Tibial nerve (tissue), 4 donors: ENCODE data around the gene TMEM132D.

Experiments used
- EP300 ChIP-seq, 2 donors: sonication (generic); formaldehyde crosslinking; IDR thresholded peaks; one replicate each; pipeline ENCODE4 v1.6.1; 2017; ENCODE audit warnings: antibody characterized with exemption in 2 of 2, mild to moderate bottlenecking in 1 of 2
- POLR2A ChIP-seq, 2 donors: fragments of 450-650 bp; IDR thresholded peaks; one replicate each; pipeline ENCODE4 v1.6.1; 2017; ENCODE audit warnings: antibody characterized with exemption in 2 of 2, mild to moderate bottlenecking in 2 of 2, moderate library complexity in 2 of 2
- TF ChIP-seq, protein P1 (sequence below), 5 experiments: fragments of 200-600 bp in 3 of 5; fragments of 450-650 bp in 2 of 5; sonication (generic) in 3 of 5; IDR thresholded peaks; one replicate each; pipeline ENCODE4 v1.5.1; 2016 to 2019; ENCODE audit warnings: antibody characterized with exemption in 5 of 5, mild to moderate bottlenecking in 3 of 5, moderate library complexity in 2 of 5

DNA sequence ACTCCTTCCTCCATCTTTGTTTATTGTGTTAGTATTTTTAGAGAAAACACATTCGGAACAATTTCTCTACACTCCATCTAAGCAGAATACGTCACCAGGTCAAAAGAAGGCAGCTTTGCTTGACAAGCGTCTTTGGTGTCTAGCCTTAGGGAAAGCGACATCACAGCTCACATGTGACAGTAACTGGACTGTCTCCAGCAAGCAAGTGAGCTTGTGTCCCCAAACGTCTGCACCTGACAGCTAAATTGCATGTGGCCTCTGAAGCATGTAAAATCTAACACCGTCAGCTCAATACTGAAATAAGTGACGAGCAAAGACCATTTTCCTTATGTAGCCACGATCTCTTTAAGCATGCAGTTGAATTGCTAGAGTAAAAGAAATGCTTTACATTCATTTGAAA lies 540.8 kb downstream of the TMEM132D start:
- TF ChIP-seq POLR2A (IDR thresholded peaks at IDR 0.05), result no peak
- TF ChIP-seq, protein P1, sequence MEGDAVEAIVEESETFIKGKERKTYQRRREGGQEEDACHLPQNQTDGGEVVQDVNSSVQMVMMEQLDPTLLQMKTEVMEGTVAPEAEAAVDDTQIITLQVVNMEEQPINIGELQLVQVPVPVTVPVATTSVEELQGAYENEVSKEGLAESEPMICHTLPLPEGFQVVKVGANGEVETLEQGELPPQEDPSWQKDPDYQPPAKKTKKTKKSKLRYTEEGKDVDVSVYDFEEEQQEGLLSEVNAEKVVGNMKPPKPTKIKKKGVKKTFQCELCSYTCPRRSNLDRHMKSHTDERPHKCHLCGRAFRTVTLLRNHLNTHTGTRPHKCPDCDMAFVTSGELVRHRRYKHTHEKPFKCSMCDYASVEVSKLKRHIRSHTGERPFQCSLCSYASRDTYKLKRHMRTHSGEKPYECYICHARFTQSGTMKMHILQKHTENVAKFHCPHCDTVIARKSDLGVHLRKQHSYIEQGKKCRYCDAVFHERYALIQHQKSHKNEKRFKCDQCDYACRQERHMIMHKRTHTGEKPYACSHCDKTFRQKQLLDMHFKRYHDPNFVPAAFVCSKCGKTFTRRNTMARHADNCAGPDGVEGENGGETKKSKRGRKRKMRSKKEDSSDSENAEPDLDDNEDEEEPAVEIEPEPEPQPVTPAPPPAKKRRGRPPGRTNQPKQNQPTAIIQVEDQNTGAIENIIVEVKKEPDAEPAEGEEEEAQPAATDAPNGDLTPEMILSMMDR (IDR thresholded peaks at IDR 0.05), result no peak
- TF ChIP-seq EP300 (IDR thresholded peaks at IDR 0.05), result no peak
